HepG2 (cell line): ENCODE results near the gene TEX9. TPM values are rescaled to one million over a fixed set of nuclear protein-coding genes. Genes with fewer than 3 reads are reported as not detected.

Experiments
- ATAC-seq: fragments of 200-7000 bp; cut with Tn5 transposase; 3 replicates; pipeline ENCODE4 v1.9.1; 2020; ENCODE audit warnings: mild to moderate bottlenecking, moderate library complexity
- BruUV-seq: library from RNA; stranded (reverse); fragments of 400-500 nt; replicated peaks from 2 replicates; lab custom pipeline; 2021; lab: Mats Ljungman, UMichigan
- CTCF ChIA-PET: fragments of 300-600 bp; formaldehyde crosslinking; extraction: SDS; loops from one replicate; lab custom pipeline; 2021; ENCODE audit warnings: low total read pairs, inconsistent platforms, low intra/inter-chr PET ratio; lab: Yijun Ruan, JAX
- POLR2A ChIA-PET: fragments of 350-600 bp; sonication (Branson Sonifier 250); formaldehyde crosslinking; loops from one replicate; lab custom pipeline; 2020; ENCODE audit warnings: antibody characterized with exemption, inconsistent platforms; lab: Yijun Ruan, JAX
- DNase-seq: peaks from one replicate; pipeline ENCODE4 v3.0.0-alpha.2; 2015; ENCODE audit warnings: low spot score
- FAIRE-seq: peaks from 3 replicates; lab custom pipeline; 2011; peaks lifted over from hg19 to GRCh38; lab: Jason Lieb, UNC
- H2AFZ ChIP-seq: one replicate; pipeline ENCODE4 v1.6.1; 2011; ENCODE audit warnings: low read length, inconsistent platforms
- H3K27ac ChIP-seq: fragments of 300-600 bp; 3 replicates; pipeline ENCODE4 v1.8.0; 2011; ENCODE audit warnings: mixed run types, mild to moderate bottlenecking, mixed read lengths, low read length, inconsistent platforms; ENCODE audit not compliant: insufficient read depth; ENCODE audit errors: extremely low read length
- H3K27me3 ChIP-seq, 2 experiments: fragments of 200-600 bp in 1 of 2; 2 replicates in 1 of 2; 3 replicates in 1 of 2; pipeline versions ENCODE4 v1.6.0 to v1.8.0; 2011; ENCODE audit warnings: low read length in 2 of 2, mild to moderate bottlenecking in 2 of 2, moderate library complexity in 2 of 2, inconsistent platforms in 1 of 2; ENCODE audit not compliant: insufficient read depth in 2 of 2, control insufficient read depth in 1 of 2
- H3K36me3 ChIP-seq, 2 experiments: fragments of 200-600 bp in 1 of 2; replicated peaks in 1 of 2; 2 replicates in 1 of 2; 3 replicates in 1 of 2; pipeline versions ENCODE4 v1.5.1 to v1.8.0; 2011; ENCODE audit warnings: low read length in 2 of 2, inconsistent platforms in 1 of 2; ENCODE audit not compliant: insufficient read depth in 2 of 2, control insufficient read depth in 1 of 2
- H3K4me1 ChIP-seq: 2 replicates; pipeline ENCODE4 v1.5.1; 2012; ENCODE audit warnings: low read length, inconsistent platforms; ENCODE audit not compliant: insufficient read depth
- H3K4me2 ChIP-seq: 2 replicates; pipeline ENCODE4 v1.6.0; 2011; ENCODE audit warnings: low read depth, low read length, inconsistent platforms
- H3K4me3 ChIP-seq, 3 experiments: fragments of 200-600 bp in 1 of 3; sonication (generic), shearing (Covaris generic) in 1 of 3; replicated peaks in 1 of 3; 2 replicates each; pipeline ENCODE4 v1.5.1; 2011 to 2016; ENCODE audit warnings: low read length in 3 of 3, inconsistent platforms in 2 of 3, low read depth in 2 of 3, mild to moderate bottlenecking in 2 of 3, control low read depth in 1 of 3, mixed read lengths in 1 of 3; ENCODE audit not compliant: insufficient read depth in 1 of 3
- H3K79me2 ChIP-seq: one replicate; pipeline ENCODE4 v1.6.1; 2011; ENCODE audit warnings: low read length, inconsistent platforms; ENCODE audit not compliant: insufficient read depth
- H3K9ac ChIP-seq: 2 replicates; pipeline ENCODE4 v1.6.0; 2011; ENCODE audit warnings: mild to moderate bottlenecking, low read depth, low read length, inconsistent platforms; ENCODE audit not compliant: insufficient read depth
- H3K9me3 ChIP-seq: 2 replicates; pipeline ENCODE4 v1.5.1; 2012; ENCODE audit warnings: mild to moderate bottlenecking, low read length
- H4K20me1 ChIP-seq: 2 replicates; pipeline ENCODE4 v1.6.0; 2011; ENCODE audit warnings: inconsistent platforms, mild to moderate bottlenecking, low read length, moderate library complexity; ENCODE audit not compliant: insufficient read depth
- AHR ChIP-seq: IDR thresholded peaks from 2 replicates; pipeline ENCODE4 v1.6.1; 2018; ENCODE audit warnings: missing genetic modification reagents, missing compliant biosample characterization
- HNF4G ChIP-seq, 2 experiments: sonication (generic) in 1 of 2; formaldehyde crosslinking in 1 of 2; IDR thresholded peaks; 2 replicates each; pipeline versions ENCODE4 v1.4.0 to v1.6.1; 2011 to 2020; ENCODE audit warnings: borderline replicate concordance in 2 of 2, low read depth in 2 of 2, mild to moderate bottlenecking in 2 of 2, low read length in 1 of 2, missing genetic modification reagents in 1 of 2, moderate library complexity in 1 of 2
- HNRNPUL1 ChIP-seq: fragments of 200-400 bp; formaldehyde crosslinking; IDR thresholded peaks from 2 replicates; pipeline ENCODE4 v1.6.1; 2017; ENCODE audit warnings: low read depth, mild to moderate bottlenecking, low read length, moderate library complexity
- KDM3A ChIP-seq: IDR thresholded peaks from 2 replicates; pipeline ENCODE4 v1.6.1; 2018; ENCODE audit warnings: low read depth, missing compliant biosample characterization
- KLF12 ChIP-seq: sonication (generic); formaldehyde crosslinking; IDR thresholded peaks from 2 replicates; pipeline ENCODE4 v1.4.0; 2020; ENCODE audit warnings: missing genetic modification reagents, borderline replicate concordance
- KLF16 ChIP-seq, 2 experiments: sonication (generic) in 1 of 2; formaldehyde crosslinking in 1 of 2; IDR thresholded peaks; 2 replicates each; pipeline versions ENCODE4 v1.6.1 to v1.8.0; 2016 to 2023; ENCODE audit warnings: missing genetic modification reagents in 2 of 2, missing compliant biosample characterization in 1 of 2
- NAIF1 ChIP-seq: sonication (generic); formaldehyde crosslinking; IDR thresholded peaks from 2 replicates; pipeline ENCODE4 v1.5.0; 2020; ENCODE audit warnings: mild to moderate bottlenecking, missing genetic modification reagents, borderline replicate concordance
- NONO ChIP-seq, 2 experiments: fragments of 450-650 bp in 1 of 2; sonication (generic) in 1 of 2; formaldehyde crosslinking in 1 of 2; IDR thresholded peaks in 1 of 2; conservative IDR thresholded peaks in 1 of 2; 2 replicates each; pipeline versions ENCODE4 v1.6.1 to v1.8.0; 2017 to 2022; ENCODE audit warnings: mild to moderate bottlenecking in 1 of 2, missing genetic modification reagents in 1 of 2, moderate library complexity in 1 of 2
- POGZ ChIP-seq: sonication (generic); formaldehyde crosslinking; IDR thresholded peaks from 2 replicates; pipeline ENCODE4 v1.4.0; 2020; ENCODE audit warnings: mild to moderate bottlenecking, missing genetic modification reagents
- RXRA ChIP-seq: sonication (generic); formaldehyde crosslinking; IDR thresholded peaks from 2 replicates; pipeline ENCODE4 v1.5.1; 2020; ENCODE audit warnings: missing genetic modification reagents
- SRSF4 ChIP-seq: fragments of 200-400 bp; formaldehyde crosslinking; IDR thresholded peaks from one replicate; pipeline ENCODE4 v1.6.1; 2018; ENCODE audit warnings: mild to moderate bottlenecking, low read depth, low read length, moderate library complexity; ENCODE audit not compliant: poor library complexity, severe bottlenecking
- ZBTB21 ChIP-seq: sonication (generic); formaldehyde crosslinking; IDR thresholded peaks from 2 replicates; pipeline ENCODE4 v1.4.0; 2020; ENCODE audit warnings: missing genetic modification reagents
- ZNF207 ChIP-seq: fragments of 450-650 bp; IDR thresholded peaks from 2 replicates; pipeline ENCODE4 v1.6.1; 2016; ENCODE audit warnings: antibody characterized with exemption, borderline replicate concordance
- ZNF335 ChIP-seq: sonication (generic); formaldehyde crosslinking; IDR thresholded peaks from 2 replicates; pipeline ENCODE4 v1.4.0; 2020; ENCODE audit warnings: missing genetic modification reagents
- ZNF563 ChIP-seq: sonication (generic); formaldehyde crosslinking; IDR thresholded peaks from 2 replicates; pipeline ENCODE4 v1.8.0; 2022; ENCODE audit warnings: mild to moderate bottlenecking, moderate library complexity, missing genetic modification reagents
- ZNF629 ChIP-seq: sonication (generic); formaldehyde crosslinking; conservative IDR thresholded peaks from 2 replicates; pipeline ENCODE4 v1.5.0; 2020; ENCODE audit warnings: missing genetic modification reagents
- WGBS: methylation state at CpG from one replicate; pipeline ENCODE4 v1.1.6; 2017; ENCODE audit warnings: low lambda C conversion rate; 5-methylcytosine and 5-hydroxymethylcytosine counted together
- in situ Hi-C: cut with HindIII; loops from 2 replicates; pipeline ENCODE4 v1.10.0; 2017; ENCODE audit warnings: low pct_unique_long_range_greater_than_20kb; ENCODE audit not compliant: extremely low pct_ligation_motif_present
- intact Hi-C: fragments of 100-400 bp; cut with micrococcal nuclease; formaldehyde crosslinking; loops from one replicate; pipeline ENCODE4 v1.10.0; 2022; ENCODE audit not compliant: unreplicated experiment
- polyA plus RNA-seq, 8 experiments: library from polyadenylated mRNA; depleted of rRNA in 3 of 8; stranded (reverse) in 7 of 8; unstranded in 1 of 8; fragments of >200 nt; fragmentation: Illumina TruSeq in 4 of 8; extraction: Trizol in 4 of 8; gene quantifications; 2 replicates each; pipeline versions ENCODE4 v1.2.1 to v1.2.3, GENCODE V29; 2011 to 2016; ENCODE audit warnings: low read depth in 4 of 8, missing spikeins in 1 of 8, mixed read lengths in 1 of 8; ENCODE audit not compliant: insufficient read depth in 1 of 8
- total RNA-seq, 5 experiments: library from RNA; depleted of rRNA; stranded (reverse); fragments of >200 nt; fragmentation: Illumina TruSeq; extraction: Trizol; gene quantifications; 2 replicates each; pipeline ENCODE4 v1.2.3, GENCODE V29; 2016; ENCODE audit warnings: low read depth in 1 of 5
- TF ChIP-seq, protein P1 (sequence below): sonication (generic); formaldehyde crosslinking; IDR thresholded peaks from 2 replicates; pipeline ENCODE4 v1.4.0; 2020; ENCODE audit warnings: missing genetic modification reagents
- TF ChIP-seq, protein P2 (sequence below): IDR thresholded peaks from 2 replicates; pipeline ENCODE4 v1.6.1; 2016

The TEX9 gene
- total and polyA plus RNA-seq, 2 of the 13 experiments (the other 11 are each of a cell fraction or from before 2014, with no cell fraction given), result 0.82 to 6.9 TPM

DNA sequence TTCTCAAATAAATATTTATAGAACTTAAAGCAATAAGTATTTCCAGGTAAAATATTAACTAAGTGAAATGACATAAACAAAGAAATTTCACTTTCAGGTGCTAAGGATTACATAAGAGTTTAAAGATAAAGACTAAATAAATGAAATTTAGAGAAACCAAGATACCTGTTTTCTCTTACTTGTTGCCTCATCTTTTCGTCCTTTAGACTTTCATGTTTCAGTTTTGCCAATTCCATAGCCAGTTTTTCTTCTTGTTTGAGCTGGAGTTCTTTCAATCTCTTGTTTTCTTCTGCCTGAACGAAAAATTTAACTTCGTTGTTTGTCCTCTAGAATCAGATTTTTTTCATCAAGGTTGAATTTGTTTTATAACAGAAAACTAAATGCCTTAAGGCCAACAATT lies 91.0 kb downstream of the TEX9 start:
- WGBS, result 43% methylated on average over 3 of the region's 3 CpGs
- intact Hi-C loops (no loop called here), in situ Hi-C loops (no loop called here)
- Histone ChIP-seq H3K4me2 (no peak overlapping the region), H3K36me3 (no peaks in the 10 kb centered on the region), H3K9ac (no peak overlapping the region), H4K20me1 (no peaks in the 10 kb centered on the region), H3K79me2 (no peaks in the 10 kb centered on the region), H3K4me1 (peaks cover 11% of the 10 kb centered on the region; the same call in 1 of the 2 replicates), H3K9me3 (no peaks in the 10 kb centered on the region), H3K4me3 (no peak overlapping the region), H3K27ac (no peak overlapping the region), H2AFZ (no peak overlapping the region), H3K27me3 (no peaks in the 10 kb centered on the region)
- no peak for DNase-seq
- no TSS peak for BruUV-seq
- no peak for FAIRE-seq
- ChIA-PET CTCF (no interaction called here), POLR2A (no interaction called here)
- ATAC-seq, result no peak
- TF ChIP-seq KDM3A (CRISPR knock-in tag), result no peak

DNA sequence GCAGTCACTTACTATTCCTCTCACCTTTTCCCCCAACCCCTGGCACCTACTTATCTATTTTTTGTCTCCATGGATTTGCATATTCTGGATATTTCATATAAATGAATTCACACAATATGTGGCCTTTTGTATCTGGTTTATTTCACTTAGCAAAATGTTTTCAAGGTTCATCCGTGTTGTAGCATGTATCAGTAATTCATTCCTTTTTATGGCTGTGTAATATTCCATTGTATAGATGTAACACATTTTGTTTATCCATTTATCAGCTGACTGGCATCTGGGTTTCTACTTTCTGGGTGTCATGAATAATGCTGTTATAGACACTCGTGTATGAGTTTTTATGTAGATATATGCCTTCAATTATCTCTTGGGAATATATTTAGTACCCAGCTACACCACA lies 93.9 kb downstream of the TEX9 start:
- no peak overlapping the region for H3K4me3 ChIP-seq
- no peaks in the 10 kb centered on the region for H3K79me2 ChIP-seq
- H4K20me1 ChIP-seq, result no peaks in the 10 kb centered on the region
- no peak overlapping the region for H3K4me2 ChIP-seq
- ChIA-PET POLR2A (no interaction called here), CTCF (no interaction called here)
- no TSS peak for BruUV-seq
- H2AFZ ChIP-seq, result no peak overlapping the region
- ATAC-seq (no peak), DNase-seq (no peak), FAIRE-seq (no peak)
- no peak overlapping the region for H3K9ac ChIP-seq
- peaks cover 11% of the 10 kb centered on the region; the same call in 1 of the 2 replicates for H3K4me1 ChIP-seq
- H3K27me3 ChIP-seq, result no peaks in the 10 kb centered on the region
- WGBS, result 92% methylated on average over 2 of the region's 2 CpGs
- H3K27ac ChIP-seq, result no peak overlapping the region
- H3K36me3 ChIP-seq, result no peaks in the 10 kb centered on the region
- H3K9me3 ChIP-seq, result no peaks in the 10 kb centered on the region
- intact Hi-C loops, result no loop called here
- in situ Hi-C loops, result no loop called here
- no peak for TF ChIP-seq KLF16 (CRISPR knock-in tag; IDR thresholded peaks at IDR 0.05)
- no peak for TF ChIP-seq RXRA (CRISPR knock-in tag)
- TF ChIP-seq NONO (IDR thresholded peaks at IDR 0.05), result no peak
- no peak for TF ChIP-seq NONO (CRISPR knock-in tag; conservative IDR thresholded peaks at IDR 0.05)
- TF ChIP-seq ZNF563 (CRISPR knock-in tag), result no peak
- TF ChIP-seq ZNF207, result no peak
- no peak for TF ChIP-seq ZNF629
- TF ChIP-seq ZNF335 (CRISPR knock-in tag), result no peak
- no peak for TF ChIP-seq SRSF4
- TF ChIP-seq, protein P1, sequence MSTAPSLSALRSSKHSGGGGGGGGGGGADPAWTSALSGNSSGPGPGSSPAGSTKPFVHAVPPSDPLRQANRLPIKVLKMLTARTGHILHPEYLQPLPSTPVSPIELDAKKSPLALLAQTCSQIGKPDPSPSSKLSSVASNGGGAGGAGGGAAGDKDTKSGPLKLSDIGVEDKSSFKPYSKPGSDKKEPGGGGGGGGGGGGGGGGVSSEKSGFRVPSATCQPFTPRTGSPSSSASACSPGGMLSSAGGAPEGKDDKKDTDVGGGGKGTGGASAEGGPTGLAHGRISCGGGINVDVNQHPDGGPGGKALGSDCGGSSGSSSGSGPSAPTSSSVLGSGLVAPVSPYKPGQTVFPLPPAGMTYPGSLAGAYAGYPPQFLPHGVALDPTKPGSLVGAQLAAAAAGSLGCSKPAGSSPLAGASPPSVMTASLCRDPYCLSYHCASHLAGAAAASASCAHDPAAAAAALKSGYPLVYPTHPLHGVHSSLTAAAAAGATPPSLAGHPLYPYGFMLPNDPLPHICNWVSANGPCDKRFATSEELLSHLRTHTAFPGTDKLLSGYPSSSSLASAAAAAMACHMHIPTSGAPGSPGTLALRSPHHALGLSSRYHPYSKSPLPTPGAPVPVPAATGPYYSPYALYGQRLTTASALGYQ, result no peak
- TF ChIP-seq HNRNPUL1, result no peak
- no peak for TF ChIP-seq NAIF1 (CRISPR knock-in tag)
- no peak for TF ChIP-seq HNF4G (IDR thresholded peaks at IDR 0.05; ENCODE audit: borderline replicate concordance, low read depth, low read length)
- no peak for TF ChIP-seq HNF4G (CRISPR knock-in tag; IDR thresholded peaks at IDR 0.05; ENCODE audit: borderline replicate concordance, low read depth)
- TF ChIP-seq ZBTB21, result no peak
- TF ChIP-seq POGZ (CRISPR knock-in tag), result no peak
- no peak for TF ChIP-seq KLF12 (CRISPR knock-in tag)
- TF ChIP-seq, protein P2, sequence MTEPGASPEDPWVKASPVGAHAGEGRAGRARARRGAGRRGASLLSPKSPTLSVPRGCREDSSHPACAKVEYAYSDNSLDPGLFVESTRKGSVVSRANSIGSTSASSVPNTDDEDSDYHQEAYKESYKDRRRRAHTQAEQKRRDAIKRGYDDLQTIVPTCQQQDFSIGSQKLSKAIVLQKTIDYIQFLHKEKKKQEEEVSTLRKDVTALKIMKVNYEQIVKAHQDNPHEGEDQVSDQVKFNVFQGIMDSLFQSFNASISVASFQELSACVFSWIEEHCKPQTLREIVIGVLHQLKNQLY (CRISPR knock-in tag), result no peak
- no peak for TF ChIP-seq AHR (CRISPR knock-in tag)
